ENCODE data around the gene PTX4.
A peak's percentile ranks its signal among the peaks of the same experiment; 100 is the strongest.

The PTX4 gene

DNA sequence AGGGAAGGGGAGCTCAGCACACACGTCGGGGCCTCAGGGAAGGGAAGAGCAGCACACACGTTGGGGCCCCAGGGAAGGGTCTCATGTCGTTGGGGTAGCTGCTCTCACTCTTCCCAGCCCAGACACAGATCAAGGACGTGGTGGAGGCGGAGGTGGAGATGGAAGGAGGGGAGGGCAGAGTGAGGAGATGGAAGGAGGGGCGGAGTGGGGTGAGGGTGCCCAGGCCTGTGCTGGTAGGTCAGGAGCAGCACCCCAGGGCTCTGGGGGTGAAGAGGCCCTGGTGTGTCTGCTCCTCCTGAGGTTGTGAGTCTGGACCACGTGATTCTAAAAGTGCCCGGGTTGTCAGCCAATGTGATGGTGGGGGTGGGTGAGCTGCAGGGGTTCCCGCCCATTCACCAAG is 28.8 kb downstream of the PTX4 start:
- TF ChIP-seq, protein P1, sequence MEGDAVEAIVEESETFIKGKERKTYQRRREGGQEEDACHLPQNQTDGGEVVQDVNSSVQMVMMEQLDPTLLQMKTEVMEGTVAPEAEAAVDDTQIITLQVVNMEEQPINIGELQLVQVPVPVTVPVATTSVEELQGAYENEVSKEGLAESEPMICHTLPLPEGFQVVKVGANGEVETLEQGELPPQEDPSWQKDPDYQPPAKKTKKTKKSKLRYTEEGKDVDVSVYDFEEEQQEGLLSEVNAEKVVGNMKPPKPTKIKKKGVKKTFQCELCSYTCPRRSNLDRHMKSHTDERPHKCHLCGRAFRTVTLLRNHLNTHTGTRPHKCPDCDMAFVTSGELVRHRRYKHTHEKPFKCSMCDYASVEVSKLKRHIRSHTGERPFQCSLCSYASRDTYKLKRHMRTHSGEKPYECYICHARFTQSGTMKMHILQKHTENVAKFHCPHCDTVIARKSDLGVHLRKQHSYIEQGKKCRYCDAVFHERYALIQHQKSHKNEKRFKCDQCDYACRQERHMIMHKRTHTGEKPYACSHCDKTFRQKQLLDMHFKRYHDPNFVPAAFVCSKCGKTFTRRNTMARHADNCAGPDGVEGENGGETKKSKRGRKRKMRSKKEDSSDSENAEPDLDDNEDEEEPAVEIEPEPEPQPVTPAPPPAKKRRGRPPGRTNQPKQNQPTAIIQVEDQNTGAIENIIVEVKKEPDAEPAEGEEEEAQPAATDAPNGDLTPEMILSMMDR (conservative IDR thresholded peaks at IDR 0.05; ENCODE audit: control insufficient read depth, insufficient read depth, low read depth, low read length) = no peak
- DNase-seq (ENCODE audit: low read depth) = no peak

DNA sequence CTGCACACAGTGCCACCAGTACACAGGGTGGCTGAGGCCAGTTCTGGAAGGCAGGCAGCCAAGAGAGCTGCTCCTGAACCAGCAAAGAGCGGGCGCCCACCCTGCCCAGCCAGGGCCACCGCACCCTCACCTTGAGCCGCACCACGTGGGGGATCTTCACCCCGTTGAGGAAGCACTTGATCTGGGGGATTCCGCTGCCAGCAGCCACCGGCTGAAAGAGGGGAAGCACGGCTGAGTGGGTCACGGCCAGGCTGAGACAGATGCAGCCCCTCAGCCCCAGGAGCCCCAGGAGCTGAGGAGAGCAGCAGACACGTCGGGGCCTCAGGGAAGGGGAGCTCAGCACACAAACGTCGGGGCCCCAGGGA is 29.8 kb downstream of the PTX4 start:
- no peak overlapping the region for H3K4me3 ChIP-seq (ENCODE audit: control insufficient read depth, low read depth, low read length)
- TF ChIP-seq, protein P1 (conservative IDR thresholded peaks at IDR 0.05; ENCODE audit: control insufficient read depth, insufficient read depth, low read depth, low read length) = no peak
- no peak for DNase-seq (ENCODE audit: low read depth)

More for the DNA sequence above, 28.8 kb downstream of the PTX4 start:
- H3K4me3 ChIP-seq (ENCODE audit: control insufficient read depth, low read depth, low read length) = no peak overlapping the region

DNA sequence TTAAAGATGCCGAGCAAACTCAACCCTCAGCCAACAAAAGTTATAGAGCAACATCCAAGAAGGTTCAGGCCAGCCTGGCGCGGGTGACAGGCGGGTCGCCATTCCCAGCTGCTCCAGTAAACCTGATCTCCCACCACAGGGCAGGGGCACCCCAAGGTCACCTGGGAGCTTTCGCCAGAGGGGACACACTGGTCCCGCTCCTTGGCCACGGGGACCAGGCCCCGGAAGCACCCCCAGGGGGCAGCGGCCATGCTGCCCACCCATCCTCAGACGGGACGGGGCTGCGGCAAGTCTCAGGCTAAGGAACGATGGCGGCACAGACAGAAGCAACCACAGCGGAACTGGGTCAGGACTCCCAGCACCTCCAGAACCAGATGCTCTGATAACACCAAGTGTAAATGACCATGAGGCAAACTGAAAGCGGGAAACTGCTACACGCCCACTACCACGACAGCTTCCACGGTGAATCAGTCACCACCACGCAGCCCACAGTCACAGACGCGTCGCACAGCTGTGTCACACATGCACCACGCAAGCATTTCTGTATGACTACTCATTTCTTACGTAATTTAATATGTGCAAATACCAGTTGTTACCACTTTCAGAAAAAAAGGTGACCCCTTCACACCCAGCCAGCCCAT is 30.3 kb downstream of the PTX4 start:
- DNase-seq (ENCODE audit: low read depth) = peak; percentile 57
- TF ChIP-seq, protein P1 (conservative IDR thresholded peaks at IDR 0.05; ENCODE audit: control insufficient read depth, insufficient read depth, low read depth, low read length) = no peak
- H3K4me3 ChIP-seq (ENCODE audit: control insufficient read depth, low read depth, low read length) = no peak overlapping the region

DNA sequence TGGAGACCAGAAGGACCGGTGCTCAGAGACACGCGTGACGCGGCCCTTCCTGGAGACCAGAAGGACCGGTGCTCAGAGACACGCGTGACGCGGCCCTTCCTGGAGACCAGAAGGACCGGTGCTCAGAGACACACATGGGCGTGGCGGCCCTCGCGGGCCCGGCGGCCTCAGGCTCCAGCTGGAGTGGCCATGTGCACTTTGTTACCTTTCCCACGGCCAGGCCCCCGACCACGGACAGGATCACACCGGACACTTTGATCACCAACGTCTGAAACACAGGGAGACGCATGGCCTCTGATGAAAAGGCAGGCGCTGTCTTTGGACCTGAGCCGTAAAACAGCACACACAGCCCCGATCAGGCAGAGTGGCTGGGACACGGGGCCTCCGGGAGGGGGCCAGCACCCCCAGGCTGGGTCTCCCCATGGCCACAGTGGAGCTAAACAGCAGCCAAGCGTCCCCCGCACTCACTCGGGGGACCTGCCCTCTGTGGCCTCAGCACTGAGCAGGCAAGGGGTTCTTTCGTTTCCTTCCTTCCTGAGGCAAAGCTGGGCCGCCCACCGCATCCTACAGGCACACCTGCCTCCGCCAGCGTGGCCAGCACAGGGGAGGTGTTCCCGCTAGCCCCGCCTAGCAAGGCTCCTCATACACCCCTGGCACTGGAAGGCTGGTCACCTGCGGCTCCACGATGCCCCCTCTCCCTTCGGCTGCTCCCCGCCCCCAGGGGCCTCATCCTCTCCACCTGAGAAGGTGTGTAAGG is 31.1 kb downstream of the PTX4 start:
- no peak for DNase-seq (ENCODE audit: low read depth)
- TF ChIP-seq, protein P1 (conservative IDR thresholded peaks at IDR 0.05; ENCODE audit: control insufficient read depth, insufficient read depth, low read depth, low read length) = no peak
- no peak overlapping the region for H3K4me3 ChIP-seq (ENCODE audit: control insufficient read depth, low read depth, low read length)

DNA sequence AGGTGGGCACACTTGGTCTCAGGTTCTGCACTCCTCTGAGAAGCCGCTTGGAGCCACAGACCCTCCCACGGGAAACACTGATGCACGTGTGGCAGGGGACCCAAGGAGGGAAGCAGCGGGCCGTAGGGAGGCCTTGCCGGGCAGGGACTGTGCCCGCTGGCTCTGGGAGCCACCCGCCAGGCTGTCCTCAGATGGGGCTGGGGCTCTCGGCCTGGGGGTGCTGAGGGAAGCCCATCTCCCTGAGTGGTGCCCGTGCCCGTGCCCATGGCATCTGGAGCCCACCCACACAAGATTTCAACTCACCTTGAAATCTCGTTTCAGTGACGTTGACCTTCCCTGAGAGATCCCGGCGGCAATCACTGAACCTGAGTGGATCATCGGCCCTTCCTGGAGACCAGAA is 31.8 kb downstream of the PTX4 start:
- no peak for DNase-seq (ENCODE audit: low read depth)
- no peak overlapping the region for H3K4me3 ChIP-seq (ENCODE audit: control insufficient read depth, low read depth, low read length)
- TF ChIP-seq, protein P1 (conservative IDR thresholded peaks at IDR 0.05; ENCODE audit: control insufficient read depth, insufficient read depth, low read depth, low read length) = no peak

DNA sequence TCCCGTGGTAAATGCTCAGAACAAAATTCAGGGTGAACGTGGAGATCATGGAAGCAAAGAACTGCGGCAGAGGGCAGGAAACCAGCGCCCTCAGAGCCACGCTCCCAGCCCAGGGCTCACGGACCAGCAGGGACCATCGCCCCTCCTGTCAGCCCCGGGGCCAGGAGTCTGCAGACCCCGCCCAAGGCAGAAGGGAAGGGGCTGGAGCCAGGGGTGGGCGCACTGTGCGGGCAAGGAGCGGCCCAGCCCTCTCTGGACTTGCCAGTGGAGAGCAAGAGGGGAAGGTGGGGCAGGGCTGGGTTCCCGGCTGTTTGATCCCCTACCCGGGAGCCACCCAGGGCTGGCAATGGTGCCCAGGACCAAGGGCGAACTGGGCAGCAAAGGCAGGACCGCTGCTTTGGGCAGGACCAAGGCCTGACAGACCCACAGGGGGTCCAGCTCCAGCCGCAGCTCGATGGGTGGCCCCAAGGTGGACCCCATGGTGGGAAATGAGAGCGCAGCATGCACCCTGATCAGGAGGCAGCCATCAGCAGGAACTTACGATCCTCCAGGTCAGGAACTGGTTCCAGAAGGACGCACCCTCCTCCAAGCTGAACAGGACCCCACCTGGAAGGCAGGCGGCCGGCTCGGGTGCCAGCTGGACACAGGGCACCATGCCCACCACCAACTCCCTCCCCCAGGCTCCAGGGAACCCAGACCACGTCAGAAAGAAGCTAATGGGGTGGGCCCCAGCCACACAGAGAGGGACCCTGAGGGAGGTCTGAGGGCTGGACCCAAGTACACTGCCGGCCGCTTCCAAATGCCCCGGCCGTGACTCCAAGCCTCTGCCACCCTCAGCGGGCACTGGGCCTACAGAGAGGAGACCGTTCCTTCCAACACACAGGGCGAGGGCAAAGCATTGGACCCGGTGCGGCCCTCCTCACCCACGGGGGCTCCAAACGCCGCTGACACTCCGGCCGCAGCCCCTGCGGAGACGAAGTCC is 33.3 kb downstream of the PTX4 start:
- no peak for DNase-seq (ENCODE audit: low read depth)
- TF ChIP-seq, protein P1 (conservative IDR thresholded peaks at IDR 0.05; ENCODE audit: control insufficient read depth, insufficient read depth, low read depth, low read length) = no peak

More for the DNA sequence above, 33.3 kb downstream of the PTX4 start:
- H3K4me3 ChIP-seq (ENCODE audit: control insufficient read depth, low read depth, low read length) = no peak overlapping the region

Data from fibroblast of mammary gland (primary cell).